Activated CD4-positive, alpha-beta memory T cell treated with anti-CD3 and anti-CD28 coated beads for 36 hours (primary cell): ENCODE measurements around the gene CYTH4. TPM values are rescaled to one million over a fixed set of nuclear protein-coding genes. Genes with fewer than 3 reads are reported as not detected.
A peak's percentile ranks its signal among the peaks of the same experiment; 100 is the strongest.

Experiments
- CTCF ChIA-PET: fragments of 350-600 bp; sonication (Branson Sonifier 250); formaldehyde crosslinking; loops from one replicate; lab custom pipeline; 2021; ENCODE audit warnings: antibody characterized with exemption, inconsistent platforms; lab: Charles Lee
- POLR2A ChIA-PET: fragments of 350-600 bp; sonication (Branson Sonifier 250); formaldehyde crosslinking; loops from one replicate; lab custom pipeline; 2021; ENCODE audit warnings: antibody characterized with exemption; lab: Charles Lee
- DNase-seq: peaks from one replicate; pipeline ENCODE4 v3.0.0-alpha.2; 2020
- H3K27ac Mint-ChIP-seq: one replicate; pipeline ENCODE4 v1.8.0; 2021; ENCODE audit warnings: mixed read lengths
- H3K27me3 Mint-ChIP-seq: one replicate; pipeline ENCODE4 v1.8.0; 2021; ENCODE audit warnings: mixed read lengths
- H3K36me3 Mint-ChIP-seq: one replicate; pipeline ENCODE4 v1.8.0; 2021; ENCODE audit warnings: mixed read lengths
- H3K4me1 Mint-ChIP-seq: one replicate; pipeline ENCODE4 v1.8.0; 2021; ENCODE audit warnings: low read depth, mixed read lengths
- H3K4me3 Mint-ChIP-seq: one replicate; pipeline ENCODE4 v1.8.0; 2021; ENCODE audit warnings: mild to moderate bottlenecking, mixed read lengths
- H3K9me3 Mint-ChIP-seq: one replicate; pipeline ENCODE4 v1.8.0; 2021; ENCODE audit warnings: mixed read lengths
- intact Hi-C: fragments of 100-400 bp; cut with micrococcal nuclease; formaldehyde crosslinking; loops from one replicate; pipeline ENCODE4 v1.15.1; 2023
- total RNA-seq, 2 experiments: library from RNA; stranded (reverse); gene quantifications; one replicate each; pipeline ENCODE4 v1.2.3, GENCODE V29; 2021

The CYTH4 gene
- total RNA-seq, 2 experiments from 2014 or later = 58.7 to 60.5 TPM

GRCh38 chr22:37240941-37241320, 41.4 kb upstream of the CYTH4 start:
- intact Hi-C loops = loop anchor here (5.0 to 10.0 kb wide), 2 partner anchors 94 to 886 kb away; partner anchors contain the start of gene IL2RB
- Mint-ChIP-seq H3K27me3 (no peaks in the 10 kb centered on the region), H3K36me3 (peaks cover 76% of the 10 kb centered on the region), H3K9me3 (no peaks in the 10 kb centered on the region), H3K4me1 (peaks cover 67% of the 10 kb centered on the region), H3K27ac (peak overlapping the region; percentile 99), H3K4me3 (peak overlapping the region; percentile 99)
- CTCF ChIA-PET = interaction anchor here (0.6 to 12.0 kb wide), 5 partner anchors 10 to 162 kb away, joined by 3 to 193 read pairs (median 11); no protein-coding TSS in a partner anchor
- peak; percentile 51 for DNase-seq
- POLR2A ChIA-PET = interaction anchor here (1.5 to 8.3 kb wide), 4 partner anchors 10 to 119 kb away, joined by 4 to 191 read pairs (median 55); no protein-coding TSS in a partner anchor

GRCh38 chr22:37241351-37242142, 40.8 kb upstream of the CYTH4 start:
- H3K4me3 Mint-ChIP-seq = peak overlapping the region; percentile 99
- ChIA-PET POLR2A (interaction anchor here (0.7 to 8.3 kb wide), 20 partner anchors 10 to 367 kb away, joined by 3 to 191 read pairs (median 4); partner anchors contain the start of genes CYTH4, GGA1, IL2RB and KCTD17), CTCF (interaction anchor here (0.5 to 12.0 kb wide), 12 partner anchors 10 to 351 kb away, joined by 3 to 193 read pairs (median 4); no protein-coding TSS in a partner anchor)
- peaks cover 61% of the 10 kb centered on the region for H3K4me1 Mint-ChIP-seq
- intact Hi-C loops = loop anchor here (1.0 to 10.0 kb wide), 6 partner anchors 11 to 887 kb away; partner anchors contain the start of gene IL2RB
- H3K27ac Mint-ChIP-seq = peak overlapping the region; percentile 99
- H3K27me3 Mint-ChIP-seq = no peaks in the 10 kb centered on the region
- no peaks in the 10 kb centered on the region for H3K9me3 Mint-ChIP-seq
- H3K36me3 Mint-ChIP-seq = peaks cover 70% of the 10 kb centered on the region
- DNase-seq = peak; percentile 73

- POLR2A ChIA-PET = interaction anchor here (0.7 to 8.3 kb wide), 21 partner anchors 11 to 714 kb away, joined by 3 to 191 read pairs (median 4); partner anchors contain the start of genes CYTH4, GGA1, IL2RB and KCTD17
- no peaks in the 10 kb centered on the region for H3K27me3 Mint-ChIP-seq
- H3K9me3 Mint-ChIP-seq = no peaks in the 10 kb centered on the region
- H3K27ac Mint-ChIP-seq = peak overlapping the region; percentile 99
- peak; percentile 97 for DNase-seq
- peak overlapping the region; percentile 99 for H3K4me3 Mint-ChIP-seq
- H3K36me3 Mint-ChIP-seq = peaks cover 62% of the 10 kb centered on the region
- H3K4me1 Mint-ChIP-seq = peaks cover 52% of the 10 kb centered on the region
- intact Hi-C loops = loop anchor here (1.0 to 10.0 kb wide), 6 partner anchors 12 to 888 kb away; partner anchors contain the start of gene IL2RB
- CTCF ChIA-PET = interaction anchor here (0.7 to 12.0 kb wide), 17 partner anchors 9 to 364 kb away, joined by 3 to 193 read pairs (median 4); no protein-coding TSS in a partner anchor
Observed at GRCh38 chr22:37242395-37242918, 39.9 kb upstream of the CYTH4 start.

GRCh38 chr22:37243402-37244113, 38.8 kb upstream of the CYTH4 start:
- POLR2A ChIA-PET = interaction anchor here (0.6 to 8.3 kb wide), 16 partner anchors 12 to 382 kb away, joined by 3 to 191 read pairs (median 4); partner anchors contain the start of genes CYTH4, IL2RB and NCF4
- H3K4me1 Mint-ChIP-seq = peaks cover 49% of the 10 kb centered on the region
- intact Hi-C loops = loop anchor here (1.0 to 10.0 kb wide), 4 partner anchors 45 to 889 kb away; partner anchors contain the start of gene IL2RB

GRCh38 chr22:37244114-37244921, 38.0 kb upstream of the CYTH4 start, which contains the start of gene RAC2:
Gene RAC2 (minus strand): TSS chr22:37244269. CDS start chr22:37244148, 121 bp downstream.
- ChIA-PET POLR2A (interaction anchor here (0.9 to 8.3 kb wide), 12 partner anchors 13 to 163 kb away, joined by 3 to 191 read pairs (median 4); partner anchors contain the start of gene IL2RB), CTCF (interaction anchor here (0.9 to 12.0 kb wide), 13 partner anchors 12 to 323 kb away, joined by 3 to 193 read pairs (median 4); no protein-coding TSS in a partner anchor)
- intact Hi-C loops = loop anchor here (1.0 to 10.0 kb wide), 3 partner anchors 81 to 890 kb away; partner anchors contain the start of gene IL2RB
- H3K4me1 Mint-ChIP-seq = peaks cover 42% of the 10 kb centered on the region
- H3K36me3 Mint-ChIP-seq = peaks cover 45% of the 10 kb centered on the region
- H3K27ac Mint-ChIP-seq = peak within 1 kb of the TSS; percentile 99
- no peaks in the 10 kb centered on the region for H3K9me3 Mint-ChIP-seq
- H3K4me3 Mint-ChIP-seq = peak within 1 kb of the TSS; percentile 99
- H3K27me3 Mint-ChIP-seq = no peaks in the 10 kb centered on the region
- peak; percentile 96 for DNase-seq

More at GRCh38 chr22:37243402-37244113, 38.8 kb upstream of the CYTH4 start:
- H3K4me3 Mint-ChIP-seq = peak overlapping the region; percentile 99
- CTCF ChIA-PET = interaction anchor here (0.7 to 12.0 kb wide), 14 partner anchors 12 to 363 kb away, joined by 3 to 193 read pairs (median 4); no protein-coding TSS in a partner anchor
- DNase-seq = peak; percentile 39
- no peaks in the 10 kb centered on the region for H3K27me3 Mint-ChIP-seq
- H3K27ac Mint-ChIP-seq = peak overlapping the region; percentile 99
- peaks cover 51% of the 10 kb centered on the region for H3K36me3 Mint-ChIP-seq
- no peaks in the 10 kb centered on the region for H3K9me3 Mint-ChIP-seq

GRCh38 chr22:37244922-37245722, 37.2 kb upstream of the CYTH4 start:
- Mint-ChIP-seq H3K9me3 (no peaks in the 10 kb centered on the region), H3K36me3 (peaks cover 38% of the 10 kb centered on the region), H3K27ac (peak overlapping the region; percentile 99), H3K4me3 (peak overlapping the region; percentile 99), H3K4me1 (peaks cover 36% of the 10 kb centered on the region), H3K27me3 (no peaks in the 10 kb centered on the region)
- intact Hi-C loops = loop anchor here (1.0 to 10.0 kb wide), 3 partner anchors 82 to 890 kb away; partner anchors contain the start of gene IL2RB
- no peak for DNase-seq
- ChIA-PET POLR2A (interaction anchor here (0.9 to 8.3 kb wide), 8 partner anchors 14 to 95 kb away, joined by 3 to 191 read pairs (median 4); partner anchors contain the start of gene IL2RB), CTCF (interaction anchor here (0.9 to 12.0 kb wide), 9 partner anchors 11 to 322 kb away, joined by 3 to 193 read pairs (median 4); no protein-coding TSS in a partner anchor)

- intact Hi-C loops = loop anchor here (10.0 kb wide), 1 partner anchor 891 kb away; no protein-coding TSS in a partner anchor
- no peaks in the 10 kb centered on the region for H3K9me3 Mint-ChIP-seq
- no peak overlapping the region for H3K27ac Mint-ChIP-seq
- H3K36me3 Mint-ChIP-seq = peaks cover 32% of the 10 kb centered on the region
- no peak for DNase-seq
- ChIA-PET POLR2A (interaction anchor here (0.9 kb wide), 1 partner anchor 13 kb away, joined by 4 read pairs; no protein-coding TSS in a partner anchor), CTCF (interaction anchor here (0.9 to 12.0 kb wide), 3 partner anchors 15 to 212 kb away, joined by 3 to 193 read pairs (median 11); no protein-coding TSS in a partner anchor)
- H3K4me1 Mint-ChIP-seq = peaks cover 31% of the 10 kb centered on the region
- no peaks in the 10 kb centered on the region for H3K27me3 Mint-ChIP-seq
- no peak overlapping the region for H3K4me3 Mint-ChIP-seq
Observed at GRCh38 chr22:37245740-37246139, 36.6 kb upstream of the CYTH4 start.

- H3K27ac Mint-ChIP-seq = no peak overlapping the region
- no peaks in the 10 kb centered on the region for H3K9me3 Mint-ChIP-seq
- H3K27me3 Mint-ChIP-seq = no peaks in the 10 kb centered on the region
- H3K36me3 Mint-ChIP-seq = peaks cover 9% of the 10 kb centered on the region
- DNase-seq = no peak
- H3K4me3 Mint-ChIP-seq = no peak overlapping the region
- ChIA-PET CTCF (interaction anchor here (12.0 kb wide), 1 partner anchor 12 kb away, joined by 193 read pairs; no protein-coding TSS in a partner anchor), POLR2A (interaction anchor here (0.6 to 1.1 kb wide), 2 partner anchors 9 to 11 kb away, joined by 3 read pairs; no protein-coding TSS in a partner anchor)
- intact Hi-C loops = loop anchor here (10.0 kb wide), 1 partner anchor 893 kb away; no protein-coding TSS in a partner anchor
- peaks cover 24% of the 10 kb centered on the region for H3K4me1 Mint-ChIP-seq
Observed at GRCh38 chr22:37248251-37248650, 34.1 kb upstream of the CYTH4 start.

GRCh38 chr22:37249986-37250385, 32.3 kb upstream of the CYTH4 start:
- ChIA-PET CTCF (interaction anchor here (0.7 to 4.0 kb wide), 2 partner anchors 11 to 209 kb away, joined by 3 to 21 read pairs; no protein-coding TSS in a partner anchor), POLR2A (no interaction called here)
- H3K4me3 Mint-ChIP-seq = no peak overlapping the region
- H3K27me3 Mint-ChIP-seq = no peaks in the 10 kb centered on the region
- peak; percentile 31 for DNase-seq
- H3K27ac Mint-ChIP-seq = no peak overlapping the region
- H3K4me1 Mint-ChIP-seq = peaks cover 20% of the 10 kb centered on the region
- H3K36me3 Mint-ChIP-seq = no peaks in the 10 kb centered on the region
- no peaks in the 10 kb centered on the region for H3K9me3 Mint-ChIP-seq
- intact Hi-C loops = loop anchor here (10.0 kb wide), 1 partner anchor 895 kb away; no protein-coding TSS in a partner anchor
